Cardiac muscle cell (in vitro differentiated cells and primary cell): ENCODE measurements around the gene LSM2. TPM values are rescaled to one million over a fixed set of nuclear protein-coding genes. Genes with fewer than 3 reads are reported as not detected.
A peak's percentile ranks its signal among the peaks of the same experiment; 100 is the strongest.
"Not testable (repeated sequence)": the region's sequence is repeated elsewhere in the genome, so short reads cannot be mapped to it uniquely, and the experiment has no call there.

Source experiments
- DNase-seq, 2 donors: peaks; one replicate each; pipeline versions ENCODE4 v3.0.0 to v3.0.0-alpha.2; 2010 to 2017; ENCODE audit warnings: low read depth in 1 of 2, low spot score in 1 of 2
- H3K27ac ChIP-seq: fragments of 200-600 bp; sonication (generic); 2 replicates; pipeline ENCODE4 v1.5.1; 2016
- H3K27me3 ChIP-seq: fragments of 200-600 bp; sonication (generic); 2 replicates; pipeline ENCODE4 v1.6.0; 2016; ENCODE audit warnings: control low read depth
- H3K36me3 ChIP-seq: fragments of 200-600 bp; sonication (generic); 2 replicates; pipeline ENCODE4 v1.5.1; 2016; ENCODE audit warnings: control low read depth
- H3K4me1 ChIP-seq: fragments of 200-600 bp; sonication (generic); 2 replicates; pipeline ENCODE4 v1.8.1; 2017; ENCODE audit warnings: low read depth, mild to moderate bottlenecking, mixed run types
- H3K4me3 ChIP-seq: fragments of 200-600 bp; sonication (generic); 2 replicates; pipeline ENCODE4 v1.5.1; 2016; ENCODE audit warnings: mild to moderate bottlenecking
- H3K9me3 ChIP-seq: fragments of 200-600 bp; sonication (generic); 2 replicates; pipeline ENCODE4 v1.5.1; 2017; ENCODE audit warnings: low read depth, mild to moderate bottlenecking, control low read depth
- CTCF ChIP-seq: IDR thresholded peaks from 2 replicates; pipeline ENCODE4 v1.5.1; 2012; ENCODE audit warnings: low read depth, mild to moderate bottlenecking, low read length
- polyA plus RNA-seq: library from polyadenylated mRNA; unstranded; fragments of >200 nt; fragmentation: Nextera tagmentation; extraction: Ambion mirVana; gene quantifications from 2 replicates; pipeline ENCODE4 v1.2.1, GENCODE V29; 2016
- total RNA-seq: library from RNA; depleted of rRNA; stranded (reverse); fragments of >200 nt; gene quantifications from 2 replicates; pipeline ENCODE4 v1.2.3, GENCODE V29; 2016

LSM2 gene
- total and polyA plus RNA-seq, 2 experiments from 2014 or later: 64.2 to 76.8 TPM

GRCh38 chr6:31815025-31815838, 8.5 kb upstream of the LSM2 start, which contains the start of the genes HSPA1A and HSPA1L:
TSS of gene HSPA1A (plus strand) at chr6:31815543. CDS start at chr6:31815757, 214 bp downstream.
TSS of gene HSPA1L (minus strand) at chr6:31815283. CDS start at chr6:31811972, 3,311 bp downstream.
- TF ChIP-seq CTCF: no peak
- peak within 1 kb of the TSS; percentile 100 for H3K27ac ChIP-seq

DNA sequence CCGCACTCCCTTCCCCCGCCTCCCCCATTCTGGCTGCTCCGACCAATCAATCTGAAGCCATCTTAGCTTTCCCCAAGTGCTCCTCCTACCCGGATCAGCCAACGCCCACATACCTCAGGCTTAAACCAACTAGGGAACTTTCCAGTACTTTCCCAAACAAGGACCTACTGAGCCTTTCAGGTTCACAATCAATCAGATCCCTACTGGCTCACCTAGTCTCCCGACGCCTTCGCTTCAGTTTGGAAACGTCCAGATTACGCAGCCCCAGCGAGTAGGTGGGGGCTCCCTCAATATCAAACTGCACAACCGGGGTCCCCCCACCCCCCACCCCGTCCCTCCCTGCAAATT, 7.9 kb upstream of the LSM2 start:
- H3K9me3 ChIP-seq: no peaks in the 10 kb centered on the region

More at GRCh38 chr6:31815025-31815838, 8.5 kb upstream of the LSM2 start, which contains the start of the genes HSPA1A and HSPA1L:
- Histone ChIP-seq H3K36me3 (no peaks in the 10 kb centered on the region), H3K27me3 (no peaks in the 10 kb centered on the region), H3K4me3 (peak within 1 kb of the TSS; percentile 39), H3K9me3 (no peaks in the 10 kb centered on the region), H3K4me1 (no peaks in the 10 kb centered on the region)
- DNase-seq: peak; percentile 90 to 97

GRCh38 chr6:31813465-31813849, 6.7 kb upstream of the LSM2 start:
- Histone ChIP-seq H3K27ac (peak overlapping the region; percentile 100), H3K36me3 (no peaks in the 10 kb centered on the region), H3K4me1 (no peaks in the 10 kb centered on the region), H3K27me3 (no peaks in the 10 kb centered on the region), H3K4me3 (no peak overlapping the region), H3K9me3 (no peaks in the 10 kb centered on the region)
- DNase-seq: no peak
- TF ChIP-seq CTCF: no peak

More for the DNA sequence above, 7.9 kb upstream of the LSM2 start:
- Histone ChIP-seq H3K4me3 (peak overlapping the region; percentile 39), H3K27me3 (no peaks in the 10 kb centered on the region), H3K36me3 (no peaks in the 10 kb centered on the region), H3K27ac (peak overlapping the region; percentile 100), H3K4me1 (no peaks in the 10 kb centered on the region)
- peak; percentile 90 to 99 for DNase-seq
- no peak for TF ChIP-seq CTCF

- TF ChIP-seq CTCF: no peak
- H3K27ac ChIP-seq: no peak overlapping the region
- no peak overlapping the region for H3K4me3 ChIP-seq
- no peaks in the 10 kb centered on the region for H3K36me3 ChIP-seq
- H3K4me1 ChIP-seq: peaks cover 3% of the 10 kb centered on the region
- H3K27me3 ChIP-seq: no peaks in the 10 kb centered on the region
- no peaks in the 10 kb centered on the region for H3K9me3 ChIP-seq
- DNase-seq: no peak
Measured at GRCh38 chr6:31811645-31812044, 4.9 kb upstream of the LSM2 start.

GRCh38 chr6:31808599-31808998, 1.8 kb upstream of the LSM2 start:
- not testable (repeated sequence) for H3K27ac ChIP-seq, H3K36me3 ChIP-seq, H3K4me1 ChIP-seq, H3K27me3 ChIP-seq, H3K4me3 ChIP-seq, DNase-seq, H3K9me3 ChIP-seq

- Histone ChIP-seq H3K27me3 (no peaks in the 10 kb centered on the region), H3K27ac (peak overlapping the region; percentile 92), H3K4me1 (peaks cover 9% of the 10 kb centered on the region), H3K9me3 (no peaks in the 10 kb centered on the region), H3K4me3 (peak overlapping the region; percentile 92), H3K36me3 (no peaks in the 10 kb centered on the region)
- no peak for DNase-seq
- no peak for TF ChIP-seq CTCF
Measured at GRCh38 chr6:31805939-31806469, 762 bp downstream of the LSM2 start.

GRCh38 chr6:31801031-31801927, 5.5 kb downstream of the LSM2 start:
- H3K27ac ChIP-seq, H3K4me3 ChIP-seq, H3K36me3 ChIP-seq, DNase-seq, H3K27me3 ChIP-seq, H3K9me3 ChIP-seq, H3K4me1 ChIP-seq: not testable (repeated sequence)
